Adrenal gland (tissue), 12 donors: Measurements from ENCODE around the gene AADACL4. TPM values are rescaled to one million over a fixed set of nuclear protein-coding genes. Genes with fewer than 3 reads are reported as not detected.

ENCODE experiments used
- DNase-seq, 7 donors: peaks; one replicate each; pipeline ENCODE4 v3.0.0-alpha.2; 2019 to 2020
- H3K27ac ChIP-seq, 5 donors: fragments of 200-600 bp; sonication (generic) in 4 of 5; 1 replicate in 3 of 5; 2 replicates in 2 of 5; pipeline versions ENCODE4 v1.5.1 to v1.8.0; 2016 to 2020; ENCODE audit warnings: mild to moderate bottlenecking in 1 of 5
- H3K27me3 ChIP-seq: fragments of 200-600 bp; 2 replicates; pipeline ENCODE4 v1.8.0; 2021
- H3K36me3 ChIP-seq, 2 donors: fragments of 200-600 bp; replicated peaks in 1 of 2; 1 replicate in 1 of 2; 2 replicates in 1 of 2; pipeline versions ENCODE4 v1.5.1 to v1.8.0; 2018 to 2022
- H3K4me1 ChIP-seq, 2 donors: fragments of 200-600 bp; replicated peaks in 1 of 2; 1 replicate in 1 of 2; 2 replicates in 1 of 2; pipeline versions ENCODE4 v1.5.1 to v1.8.0; 2018 to 2021
- H3K4me3 ChIP-seq, 4 donors: fragments of 200-600 bp; sonication (generic) in 3 of 4; one replicate each; pipeline ENCODE4 v1.5.1; 2016 to 2018
- H3K9me3 ChIP-seq, 3 donors: fragments of 200-600 bp; sonication (generic) in 1 of 3; replicated peaks in 1 of 3; 1 replicate in 2 of 3; 2 replicates in 1 of 3; pipeline versions ENCODE4 v1.5.1 to v1.8.0; 2016 to 2021
- POLR2A ChIP-seq, 2 donors: fragments of 450-650 bp; IDR thresholded peaks; one replicate each; pipeline ENCODE4 v1.6.1; 2017; ENCODE audit warnings: antibody characterized with exemption in 2 of 2, mild to moderate bottlenecking in 2 of 2, moderate library complexity in 1 of 2
- WGBS, 4 donors: extraction: QIAGEN DNeasy Blood & Tissue Kit in 2 of 4; methylation state at CpG; one replicate each; pipeline versions ENCODE4 v1.1.5 to v1.1.7; 2013 to 2017; 5-methylcytosine and 5-hydroxymethylcytosine counted together
- intact Hi-C, 2 donors: fragments of 100-400 bp; cut with DNase I; formaldehyde crosslinking; loops; one replicate each; pipeline versions ENCODE4 v1.14.1 to v1.15.0; 2022 to 2023
- polyA plus RNA-seq, 3 donors: library from polyadenylated mRNA; stranded (reverse); fragments of 200-250 nt in 2 of 3; fragments of 350-450 nt in 1 of 3; fragmentation: Illumina TruSeq in 1 of 3; extraction: RNeasy Lipid Tissue Mini Kit (QIAGEN cat#74804) in 1 of 3; gene quantifications; one replicate each; pipeline ENCODE4 v1.2.3, GENCODE V29; 2013 to 2014
- total RNA-seq, 9 donors: library from RNA; depleted of rRNA in 4 of 9; stranded (reverse); fragments of >200 nt in 4 of 9; fragments of 120-200 nt in 1 of 9; fragmentation: NEBNext Ultra II Directional in 1 of 9; extraction: Animal tissue kit (Norgen Biotek cat#: 25700) in 1 of 9; gene quantifications; one replicate each; pipeline versions ENCODE4 v1.1.0 to v1.2.4, GENCODE V29; 2013 to 2023
- TF ChIP-seq, protein P1 (sequence below), 6 experiments: fragments of 450-650 bp in 4 of 6; fragments of 200-600 bp in 2 of 6; sonication (generic) in 1 of 6; IDR thresholded peaks; 1 replicate in 5 of 6; 2 replicates in 1 of 6; pipeline versions ENCODE4 v1.5.1 to v1.8.0; 2016 to 2021; ENCODE audit warnings: antibody characterized with exemption in 6 of 6, mild to moderate bottlenecking in 2 of 6, moderate library complexity in 1 of 6
- donor health status: healthy with polysubstance abuse.
- donor health status: Bipolar disorder and iron deficiency.
- donor health status: DM: yes; HTN: yes; CAD: no.
- donor health status: DM: no; HTN: no; CAD: no.
- donor health status: DM: no; HTN: no; CAD: no.
- donor health status: DM: yes; HTN: yes; CAD: no.

Gene AADACL4
- total and polyA plus RNA-seq, 12 donors, result 0.06 to 0.16 (median 0.10) TPM; not detected in 9

GRCh38 chr1:12608311-12608957, 35.5 kb upstream of the AADACL4 start:
- Histone ChIP-seq H3K36me3 (no peaks in the 10 kb centered on the region), H3K27me3 (no peaks in the 10 kb centered on the region), H3K9me3 (no peaks in the 10 kb centered on the region), H3K4me3 (no peak overlapping the region), H3K4me1 (peaks cover 0 to 21% of the 10 kb centered on the region in 2 donors), H3K27ac (no peak overlapping the region)
- intact Hi-C loops, result no loop called here
- TF ChIP-seq, protein P1, sequence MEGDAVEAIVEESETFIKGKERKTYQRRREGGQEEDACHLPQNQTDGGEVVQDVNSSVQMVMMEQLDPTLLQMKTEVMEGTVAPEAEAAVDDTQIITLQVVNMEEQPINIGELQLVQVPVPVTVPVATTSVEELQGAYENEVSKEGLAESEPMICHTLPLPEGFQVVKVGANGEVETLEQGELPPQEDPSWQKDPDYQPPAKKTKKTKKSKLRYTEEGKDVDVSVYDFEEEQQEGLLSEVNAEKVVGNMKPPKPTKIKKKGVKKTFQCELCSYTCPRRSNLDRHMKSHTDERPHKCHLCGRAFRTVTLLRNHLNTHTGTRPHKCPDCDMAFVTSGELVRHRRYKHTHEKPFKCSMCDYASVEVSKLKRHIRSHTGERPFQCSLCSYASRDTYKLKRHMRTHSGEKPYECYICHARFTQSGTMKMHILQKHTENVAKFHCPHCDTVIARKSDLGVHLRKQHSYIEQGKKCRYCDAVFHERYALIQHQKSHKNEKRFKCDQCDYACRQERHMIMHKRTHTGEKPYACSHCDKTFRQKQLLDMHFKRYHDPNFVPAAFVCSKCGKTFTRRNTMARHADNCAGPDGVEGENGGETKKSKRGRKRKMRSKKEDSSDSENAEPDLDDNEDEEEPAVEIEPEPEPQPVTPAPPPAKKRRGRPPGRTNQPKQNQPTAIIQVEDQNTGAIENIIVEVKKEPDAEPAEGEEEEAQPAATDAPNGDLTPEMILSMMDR (IDR thresholded peaks at IDR 0.05), result no peak
- TF ChIP-seq POLR2A (IDR thresholded peaks at IDR 0.05), result no peak
- no peak for DNase-seq
- 85 to 98% (median 91%) methylated on average over 4 to 5 of the region's 5 CpGs for WGBS, 4 donors

DNA sequence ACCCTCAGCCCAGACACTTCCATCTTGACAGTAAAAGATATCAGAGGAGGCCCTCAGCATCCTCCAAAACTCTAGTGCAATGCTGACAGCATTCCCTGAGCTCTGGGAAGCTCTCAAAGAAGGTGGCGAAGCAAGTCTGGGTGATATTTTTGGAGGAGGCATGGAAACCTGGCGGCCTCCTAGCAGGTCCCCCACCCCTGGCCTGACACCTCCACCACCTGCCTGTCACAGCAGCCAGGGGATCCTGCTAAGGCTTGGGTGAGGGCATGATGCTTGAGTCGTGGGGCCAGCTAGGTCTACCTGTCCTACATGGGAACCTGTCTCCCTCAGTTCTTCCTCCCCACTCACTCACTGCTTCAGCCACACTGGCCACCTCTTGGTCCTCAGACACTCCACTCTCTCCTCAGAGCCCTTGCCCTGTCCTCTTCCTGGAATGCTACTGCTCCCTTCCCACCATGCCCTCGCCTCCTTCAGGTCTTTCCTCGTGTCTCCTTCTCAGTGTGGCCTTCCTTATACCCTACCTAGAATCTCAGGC, 34.3 kb upstream of the AADACL4 start:
- DNase-seq, result no peak

DNA sequence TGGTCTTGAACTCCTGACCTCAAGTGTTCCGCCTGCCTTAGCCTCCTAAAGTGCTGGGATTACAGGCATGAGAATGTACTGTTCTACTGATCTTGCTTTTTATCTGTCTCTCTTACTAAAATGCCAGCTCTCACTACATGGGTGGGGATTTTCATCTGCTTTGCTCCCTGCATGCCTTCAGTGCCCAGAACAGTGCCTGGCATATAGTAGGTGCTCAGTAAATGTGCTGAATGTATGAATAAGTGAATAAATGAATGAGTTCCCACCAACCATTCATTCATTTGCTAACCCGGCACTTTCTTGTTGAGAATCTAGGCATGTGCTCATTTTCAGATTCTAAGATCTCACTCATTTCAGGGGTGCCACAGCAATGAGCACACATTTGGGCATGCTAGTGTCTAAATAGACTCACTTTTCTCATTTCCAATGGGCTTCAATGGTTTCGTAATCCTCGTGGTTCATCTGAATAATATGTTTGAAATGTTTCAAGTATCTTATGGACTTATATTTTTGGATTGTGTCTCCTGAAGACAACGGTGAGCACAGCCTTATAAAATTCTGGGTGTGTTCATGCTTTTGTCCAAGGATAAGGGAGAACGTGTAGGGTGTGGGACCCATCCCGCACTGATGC, 33.5 kb upstream of the AADACL4 start:
- H3K4me1 ChIP-seq, result peaks cover 0 to 20% of the 10 kb centered on the region in 2 donors
- H3K27me3 ChIP-seq, result no peaks in the 10 kb centered on the region
- H3K36me3 ChIP-seq, result no peaks in the 10 kb centered on the region
- DNase-seq, result no peak
- WGBS, 4 donors, result 86 to 93% (median 87%) methylated on average over 7 of the region's 7 CpGs
- no peaks in the 10 kb centered on the region for H3K9me3 ChIP-seq
- no peak for TF ChIP-seq POLR2A (IDR thresholded peaks at IDR 0.05)
- TF ChIP-seq, protein P1 (IDR thresholded peaks at IDR 0.05), result no peak
- no peak overlapping the region for H3K4me3 ChIP-seq
- no peak overlapping the region for H3K27ac ChIP-seq
- intact Hi-C loops, result loop anchor here (10.0 kb wide), 2 partner anchors 66 to 296 kb away; no protein-coding TSS in a partner anchor

More for the DNA sequence above, 34.3 kb upstream of the AADACL4 start:
- 76 to 86% (median 80%) methylated on average over 3 to 5 of the region's 5 CpGs for WGBS, 4 donors
- no peak overlapping the region for H3K4me3 ChIP-seq
- H3K27me3 ChIP-seq, result no peaks in the 10 kb centered on the region
- H3K27ac ChIP-seq, result no peak overlapping the region
- peaks cover 0 to 20% of the 10 kb centered on the region in 2 donors for H3K4me1 ChIP-seq
- H3K36me3 ChIP-seq, result no peaks in the 10 kb centered on the region
- TF ChIP-seq POLR2A (IDR thresholded peaks at IDR 0.05), result no peak
- TF ChIP-seq, protein P1 (IDR thresholded peaks at IDR 0.05), result no peak
- intact Hi-C loops, result loop anchor here (10.0 kb wide), 2 partner anchors 65 to 295 kb away; no protein-coding TSS in a partner anchor
- no peaks in the 10 kb centered on the region for H3K9me3 ChIP-seq

DNA sequence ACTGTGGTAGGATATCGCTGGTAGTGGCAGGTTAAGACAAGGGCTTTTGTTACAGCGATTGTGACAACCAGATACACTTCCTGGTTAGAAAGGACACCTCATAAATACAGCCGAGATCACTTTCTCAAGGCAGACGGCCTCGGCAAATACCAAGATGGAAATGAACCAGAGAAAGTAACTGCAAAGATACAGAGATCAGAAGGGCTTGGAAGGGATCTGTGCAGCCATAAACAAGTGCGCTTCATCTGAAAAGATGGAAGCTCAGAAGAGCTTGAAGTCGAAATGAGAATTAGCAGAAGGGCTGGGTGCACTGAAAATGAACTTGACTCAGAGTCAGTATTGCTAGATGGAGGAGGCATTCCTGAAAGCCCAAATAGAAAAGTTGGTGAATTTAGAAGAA, 32.9 kb upstream of the AADACL4 start:
- intact Hi-C loops, result loop anchor here (10.0 kb wide), 2 partner anchors 66 to 296 kb away; no protein-coding TSS in a partner anchor
- Histone ChIP-seq H3K27me3 (no peaks in the 10 kb centered on the region), H3K4me3 (no peak overlapping the region), H3K27ac (no peak overlapping the region), H3K4me1 (peaks cover 0 to 24% of the 10 kb centered on the region in 2 donors), H3K36me3 (no peaks in the 10 kb centered on the region), H3K9me3 (no peaks in the 10 kb centered on the region)
- 82 to 92% (median 88%) methylated on average over 7 of the region's 7 CpGs for WGBS, 4 donors
- TF ChIP-seq POLR2A (IDR thresholded peaks at IDR 0.05), result no peak
- TF ChIP-seq, protein P1 (IDR thresholded peaks at IDR 0.05), result no peak
- no peak for DNase-seq
